Islet precursor cell (in vitro differentiated cells): ENCODE data around the gene AKIP1.
"Not testable (repeated sequence)": the region's sequence is repeated elsewhere in the genome, so short reads cannot be mapped to it uniquely, and the experiment has no call there.

Experiments used
- DNase-seq: peaks from one replicate; pipeline ENCODE4 v3.0.0-alpha.2; 2018

AKIP1 gene

GRCh38 chr11:8917157-8917825 is 6.3 kb downstream of the AKIP1 start:
- DNase-seq = peak; percentile 90

GRCh38 chr11:8922691-8923090 is 11.7 kb downstream of the AKIP1 start:
- no peak for DNase-seq

- no peak for DNase-seq
Measured at GRCh38 chr11:8925711-8926110, 14.7 kb downstream of the AKIP1 start.

- no peak for DNase-seq
Measured at GRCh38 chr11:8926236-8926635, 15.2 kb downstream of the AKIP1 start.

GRCh38 chr11:8927233-8927632 is 16.2 kb downstream of the AKIP1 start:
- no peak for DNase-seq

GRCh38 chr11:8928205-8928604 is 17.2 kb downstream of the AKIP1 start:
- no peak for DNase-seq

GRCh38 chr11:8928981-8929615 is 18.1 kb downstream of the AKIP1 start:
- no peak for DNase-seq

- no peak for DNase-seq
Measured at GRCh38 chr11:8930456-8931175, 19.6 kb downstream of the AKIP1 start.

GRCh38 chr11:8932564-8933180 is 21.7 kb downstream of the AKIP1 start, which contains the start of gene C11orf16:
Gene C11orf16, minus strand, starts transcription at chr11:8932947. Its CDS starts 639 bp downstream, at chr11:8932308.
- peak; percentile 53 for DNase-seq

GRCh38 chr11:8933931-8934330 is 22.9 kb downstream of the AKIP1 start:
- no peak for DNase-seq

GRCh38 chr11:8934742-8935488 is 23.9 kb downstream of the AKIP1 start:
- DNase-seq = peak; percentile 87

GRCh38 chr11:8935789-8936188 is 24.8 kb downstream of the AKIP1 start:
- DNase-seq = not testable (repeated sequence)

GRCh38 chr11:8937159-8937558 is 26.2 kb downstream of the AKIP1 start:
- no peak for DNase-seq

- no peak for DNase-seq
Measured at GRCh38 chr11:8937659-8938058, 26.7 kb downstream of the AKIP1 start.

GRCh38 chr11:8941341-8942103 is 30.5 kb downstream of the AKIP1 start:
- no peak for DNase-seq

GRCh38 chr11:8942518-8943066 is 31.6 kb downstream of the AKIP1 start, which contains the start of gene ASCL3:
Gene ASCL3, minus strand, starts transcription at chr11:8943016. Its CDS starts 4,855 bp downstream, at chr11:8938161.
- DNase-seq = no peak

- DNase-seq = no peak
Measured at GRCh38 chr11:8947230-8947943, 36.4 kb downstream of the AKIP1 start.

- no peak for DNase-seq
Measured at GRCh38 chr11:8948886-8949285, 37.9 kb downstream of the AKIP1 start.

GRCh38 chr11:8956860-8957259 is 45.9 kb downstream of the AKIP1 start:
- no peak for DNase-seq

GRCh38 chr11:8959546-8960166 is 48.7 kb downstream of the AKIP1 start:
- DNase-seq = peak; percentile 57
